Measurements from ENCODE around the gene POGLUT3. TPM values are rescaled to one million over a fixed set of nuclear protein-coding genes. Genes with fewer than 3 reads are reported as not detected.

Gene POGLUT3
- polyA plus RNA-seq, 1 donor, result 47.7 TPM

Other genes with a start within 250 kb of the POGLUT3 start
- gene C11orf65, start 30.9 kb downstream of the POGLUT3 start, polyA plus RNA-seq (ENCODE audit: insufficient read length), result 3.4 TPM
- gene EXPH5, start 95.4 kb upstream of the POGLUT3 start, polyA plus RNA-seq (ENCODE audit: insufficient read length), result 6.3 TPM
- gene DDX10, start 166.7 kb upstream of the POGLUT3 start, polyA plus RNA-seq (ENCODE audit: insufficient read length), result 79.5 TPM